Fibroblast of villous mesenchyme (primary cell): ENCODE data around the gene CEMIP2. TPM values are rescaled to one million over a fixed set of nuclear protein-coding genes. Genes with fewer than 3 reads are reported as not detected.
A peak's percentile ranks its signal among the peaks of the same experiment; 100 is the strongest.

Experiments
- DNase-seq: peaks from one replicate; pipeline ENCODE4 v3.0.0-alpha.2; 2010; ENCODE audit warnings: low read depth
- H3K4me3 ChIP-seq: 2 replicates; pipeline ENCODE4 v1.5.1; 2011; ENCODE audit warnings: low read depth, mild to moderate bottlenecking, low read length
- total RNA-seq: library from RNA; depleted of rRNA; stranded (reverse); fragments of >200 nt; gene quantifications from 2 replicates; pipeline ENCODE4 v1.2.3, GENCODE V29; 2012
- TF ChIP-seq, protein P1 (sequence below): IDR thresholded peaks from 2 replicates; pipeline ENCODE4 v1.5.1; 2012; ENCODE audit warnings: low read depth, mild to moderate bottlenecking, low read length; ENCODE audit not compliant: insufficient read depth

Gene CEMIP2
- total RNA-seq, 1 donor: 180 TPM

GRCh38 chr9:71683598-71684235 is 84.6 kb downstream of the CEMIP2 start:
- DNase-seq: peak; percentile 84
- TF ChIP-seq, protein P1, sequence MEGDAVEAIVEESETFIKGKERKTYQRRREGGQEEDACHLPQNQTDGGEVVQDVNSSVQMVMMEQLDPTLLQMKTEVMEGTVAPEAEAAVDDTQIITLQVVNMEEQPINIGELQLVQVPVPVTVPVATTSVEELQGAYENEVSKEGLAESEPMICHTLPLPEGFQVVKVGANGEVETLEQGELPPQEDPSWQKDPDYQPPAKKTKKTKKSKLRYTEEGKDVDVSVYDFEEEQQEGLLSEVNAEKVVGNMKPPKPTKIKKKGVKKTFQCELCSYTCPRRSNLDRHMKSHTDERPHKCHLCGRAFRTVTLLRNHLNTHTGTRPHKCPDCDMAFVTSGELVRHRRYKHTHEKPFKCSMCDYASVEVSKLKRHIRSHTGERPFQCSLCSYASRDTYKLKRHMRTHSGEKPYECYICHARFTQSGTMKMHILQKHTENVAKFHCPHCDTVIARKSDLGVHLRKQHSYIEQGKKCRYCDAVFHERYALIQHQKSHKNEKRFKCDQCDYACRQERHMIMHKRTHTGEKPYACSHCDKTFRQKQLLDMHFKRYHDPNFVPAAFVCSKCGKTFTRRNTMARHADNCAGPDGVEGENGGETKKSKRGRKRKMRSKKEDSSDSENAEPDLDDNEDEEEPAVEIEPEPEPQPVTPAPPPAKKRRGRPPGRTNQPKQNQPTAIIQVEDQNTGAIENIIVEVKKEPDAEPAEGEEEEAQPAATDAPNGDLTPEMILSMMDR: peak; percentile 47
- H3K4me3 ChIP-seq: no peak overlapping the region

DNA sequence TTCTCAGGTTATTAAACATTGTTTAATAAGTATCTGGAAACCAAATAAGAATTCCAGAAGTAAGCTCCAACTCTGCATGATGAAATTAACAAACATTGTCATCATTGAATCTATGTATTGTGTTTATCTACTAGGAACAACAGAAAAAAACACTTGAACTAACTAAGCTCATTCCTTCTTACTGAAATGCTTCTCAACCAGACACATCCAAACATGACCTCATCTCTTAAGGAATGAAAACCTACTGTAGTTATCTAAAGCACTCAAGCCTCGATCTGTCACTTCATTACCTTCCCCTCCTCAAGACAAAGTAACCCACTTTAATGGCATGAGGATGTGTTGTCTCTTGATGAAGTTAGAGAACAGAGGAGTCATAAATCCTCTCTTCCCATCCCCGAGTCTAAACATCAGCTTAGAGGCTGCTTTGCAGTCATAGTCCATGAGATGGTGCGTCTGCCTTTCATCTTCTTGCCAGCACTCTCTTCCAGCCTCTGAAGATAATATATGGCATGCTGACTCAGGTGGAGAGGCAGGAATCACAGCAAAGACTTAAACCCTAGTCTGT is 86.5 kb downstream of the CEMIP2 start:
- TF ChIP-seq, protein P1: no peak
- peak; percentile 78 for DNase-seq
- H3K4me3 ChIP-seq: no peak overlapping the region

GRCh38 chr9:71681104-71681707 is 87.1 kb downstream of the CEMIP2 start:
- peak; percentile 59 for DNase-seq

DNA sequence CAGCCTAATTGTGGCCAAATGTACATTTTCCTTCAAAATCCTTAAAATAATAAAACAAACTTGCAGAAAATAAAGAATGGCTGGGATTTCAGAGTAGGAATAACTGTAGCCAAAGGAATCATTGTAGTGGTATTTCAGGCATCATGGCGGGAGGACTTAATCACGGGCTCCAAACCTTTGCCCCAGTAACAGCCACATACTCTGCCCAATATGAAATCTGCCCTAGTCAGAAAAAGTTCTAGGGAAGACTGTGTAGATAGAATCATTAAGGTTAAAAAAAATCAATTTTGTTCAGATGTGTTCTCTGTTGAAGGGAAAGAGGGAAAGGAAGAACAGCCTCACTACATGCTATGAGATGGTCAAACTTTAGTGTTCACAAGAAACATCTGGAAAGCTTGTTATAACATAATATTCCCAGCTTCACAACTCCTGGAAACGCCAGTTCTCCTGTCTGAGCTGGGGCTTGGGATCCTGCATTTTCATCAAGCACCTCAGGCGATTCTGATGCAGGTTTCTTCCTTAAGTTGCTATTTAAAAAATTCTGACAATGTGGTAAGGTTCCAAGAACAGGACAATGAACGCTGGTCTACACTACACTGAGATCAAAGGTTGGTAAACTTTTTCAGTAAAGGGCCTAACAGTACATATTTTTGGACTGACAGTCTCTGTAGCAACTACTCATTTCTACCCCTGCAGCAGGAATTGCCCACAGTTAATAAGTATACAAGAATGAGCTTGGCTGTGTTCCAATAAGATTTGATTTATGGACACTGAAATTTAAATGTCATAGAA is 87.9 kb downstream of the CEMIP2 start:
- H3K4me3 ChIP-seq: no peak overlapping the region
- TF ChIP-seq, protein P1: no peak
- peak; percentile 33 for DNase-seq

More at GRCh38 chr9:71681104-71681707, 87.1 kb downstream of the CEMIP2 start:
- TF ChIP-seq, protein P1: no peak
- no peak overlapping the region for H3K4me3 ChIP-seq

DNA sequence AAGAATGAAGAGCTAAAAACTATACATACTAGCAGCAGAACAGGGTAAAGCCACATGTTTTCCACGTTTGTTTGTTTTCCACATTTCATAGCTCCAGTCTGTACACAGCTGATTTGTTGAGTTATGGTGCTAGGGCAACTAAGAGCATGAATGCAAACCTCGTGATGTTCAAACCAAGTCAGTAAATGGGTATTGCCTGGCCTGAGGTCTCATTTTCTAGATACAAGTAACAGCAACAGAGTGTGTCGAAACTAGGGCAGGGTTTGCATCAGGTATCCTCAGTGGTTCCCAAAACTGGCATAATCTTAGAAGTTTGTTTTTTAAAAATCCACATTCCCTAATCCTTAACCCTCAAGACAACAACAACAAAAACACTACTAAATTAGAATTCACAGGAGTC is 89.3 kb downstream of the CEMIP2 start:
- peak; percentile 51 for DNase-seq
- TF ChIP-seq, protein P1: no peak
- no peak overlapping the region for H3K4me3 ChIP-seq

GRCh38 chr9:71677209-71677608 is 91.1 kb downstream of the CEMIP2 start:
- no peak overlapping the region for H3K4me3 ChIP-seq
- TF ChIP-seq, protein P1: no peak
- no peak for DNase-seq
